ENCODE results near the gene STK39.

GRCh38 chr2:168028362-168028761 is 219.0 kb downstream of the STK39 start:
- TF ChIP-seq CTCF (IDR thresholded peaks at IDR 0.05; ENCODE audit: insufficient read depth, low read length) (no peak), POLR2AphosphoS5 (IDR thresholded peaks at IDR 0.05; ENCODE audit: low read depth) (no peak), REST (IDR thresholded peaks at IDR 0.05; ENCODE audit: insufficient replicate concordance, low read depth) (no peak), GABPA (IDR thresholded peaks at IDR 0.05; ENCODE audit: low read depth) (no peak)

All from HL-60 (cell line).